Astrocyte (in vitro differentiated cells and primary cell): ENCODE results near the gene SLC22A7. TPM values are rescaled to one million over a fixed set of nuclear protein-coding genes. Genes with fewer than 3 reads are reported as not detected.

ENCODE experiments used
- DNase-seq: peaks from one replicate; pipeline ENCODE4 v3.0.0-alpha.2; 2010; ENCODE audit warnings: low read depth
- FAIRE-seq: peaks from 2 replicates; lab custom pipeline; 2011; peaks lifted over from hg19 to GRCh38; lab: Jason Lieb, UNC
- H2AFZ ChIP-seq: 2 replicates; pipeline ENCODE4 v1.6.0; 2012; ENCODE audit warnings: low read depth, low read length, inconsistent platforms
- H3K27ac ChIP-seq: 2 replicates; pipeline ENCODE4 v1.5.1; 2011; ENCODE audit warnings: low read depth, low read length, inconsistent platforms
- H3K27me3 ChIP-seq: 2 replicates; pipeline ENCODE4 v1.6.0; 2011; ENCODE audit warnings: low read length, inconsistent platforms; ENCODE audit not compliant: insufficient read depth
- H3K36me3 ChIP-seq: 2 replicates; pipeline ENCODE4 v1.5.1; 2011; ENCODE audit warnings: low read length, inconsistent platforms; ENCODE audit not compliant: insufficient read depth
- H3K4me1 ChIP-seq: 2 replicates; pipeline ENCODE4 v1.5.1; 2011; ENCODE audit warnings: low read length, inconsistent platforms; ENCODE audit not compliant: insufficient read depth
- H3K4me2 ChIP-seq: 2 replicates; pipeline ENCODE4 v1.6.0; 2012; ENCODE audit warnings: low read length, inconsistent platforms
- H3K4me3 ChIP-seq: 2 replicates; pipeline ENCODE4 v1.5.1; 2011; ENCODE audit warnings: low read depth, mild to moderate bottlenecking, low read length, inconsistent platforms; ENCODE audit not compliant: insufficient read depth
- H3K79me2 ChIP-seq: 2 replicates; pipeline ENCODE4 v1.6.0; 2012; ENCODE audit warnings: mild to moderate bottlenecking, low read length, inconsistent platforms; ENCODE audit not compliant: insufficient read depth
- H3K9ac ChIP-seq: 2 replicates; pipeline ENCODE4 v1.6.0; 2012; ENCODE audit warnings: mild to moderate bottlenecking, low read length, inconsistent platforms
- H3K9me3 ChIP-seq: 2 replicates; pipeline ENCODE4 v1.5.1; 2012; ENCODE audit warnings: low read depth, mild to moderate bottlenecking, low read length, inconsistent platforms; ENCODE audit not compliant: insufficient read depth
- H4K20me1 ChIP-seq: 2 replicates; pipeline ENCODE4 v1.6.0; 2012; ENCODE audit warnings: low read length, inconsistent platforms; ENCODE audit not compliant: insufficient read depth
- H3K27ac Mint-ChIP-seq: one replicate; pipeline ENCODE4 v1.8.0; 2021; ENCODE audit warnings: mild to moderate bottlenecking, mixed read lengths; ENCODE audit not compliant: unreplicated experiment
- H3K27me3 Mint-ChIP-seq: one replicate; pipeline ENCODE4 v1.8.0; 2021; ENCODE audit warnings: low read depth, mixed read lengths; ENCODE audit not compliant: unreplicated experiment
- H3K36me3 Mint-ChIP-seq: one replicate; pipeline ENCODE4 v1.8.0; 2021; ENCODE audit warnings: low read depth, mixed read lengths; ENCODE audit not compliant: unreplicated experiment
- H3K4me1 Mint-ChIP-seq: one replicate; pipeline ENCODE4 v1.8.0; 2021; ENCODE audit warnings: low read depth, mixed read lengths; ENCODE audit not compliant: unreplicated experiment
- H3K4me3 Mint-ChIP-seq: one replicate; pipeline ENCODE4 v1.8.0; 2021; ENCODE audit warnings: mild to moderate bottlenecking, moderate library complexity, mixed read lengths; ENCODE audit not compliant: unreplicated experiment
- H3K9me3 Mint-ChIP-seq: one replicate; pipeline ENCODE4 v1.8.0; 2021; ENCODE audit warnings: mild to moderate bottlenecking, mixed read lengths; ENCODE audit not compliant: unreplicated experiment
- CTCF ChIP-seq: IDR thresholded peaks from 2 replicates; pipeline ENCODE4 v1.5.1; 2011; ENCODE audit warnings: low read depth, mild to moderate bottlenecking, inconsistent platforms, low read length, moderate library complexity; ENCODE audit not compliant: insufficient read depth
- EZH2 ChIP-seq: IDR thresholded peaks from 2 replicates; pipeline ENCODE4 v1.6.1; 2012; ENCODE audit warnings: mild to moderate bottlenecking, low read length, inconsistent platforms; ENCODE audit not compliant: insufficient read depth
- total RNA-seq: library from RNA; stranded (reverse); gene quantifications from 2 replicates; pipeline ENCODE4 v1.2.1, GENCODE V29; 2021

Gene SLC22A7
- total RNA-seq, 1 donor from 2014 or later = not detected

DNA sequence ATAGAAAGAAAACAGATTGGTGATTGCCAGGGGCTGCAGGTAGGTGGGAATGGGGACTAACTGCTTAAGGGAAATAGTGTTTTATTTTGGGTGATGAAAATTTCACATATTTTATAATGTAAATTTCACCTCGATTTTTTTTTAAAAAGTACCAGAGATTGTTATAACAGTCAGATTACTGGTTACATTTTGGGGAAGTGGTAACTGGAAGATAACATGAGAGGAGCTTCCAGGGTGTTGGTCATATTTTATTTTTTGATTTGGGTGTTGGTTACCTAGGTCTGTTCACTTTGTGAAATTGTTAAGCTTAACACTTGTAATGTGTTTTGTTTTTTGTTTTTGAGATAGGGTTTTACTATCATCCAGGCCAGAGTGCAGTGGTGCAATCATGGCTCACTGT is 27.8 kb downstream of the SLC22A7 start:
- H3K9ac ChIP-seq = no peak overlapping the region
- FAIRE-seq (no peak), DNase-seq (no peak)
- no peaks in the 10 kb centered on the region for H4K20me1 ChIP-seq
- H2AFZ ChIP-seq = no peak overlapping the region
- no peaks in the 10 kb centered on the region for H3K79me2 ChIP-seq
- TF ChIP-seq CTCF (no peak), EZH2 (no peak)
- no peaks in the 10 kb centered on the region for H3K36me3 Mint-ChIP-seq
- H3K4me1 Mint-ChIP-seq = peaks cover 2% of the 10 kb centered on the region
- no peaks in the 10 kb centered on the region for H3K27me3 ChIP-seq
- H3K4me2 ChIP-seq = no peak overlapping the region
- no peak overlapping the region for H3K4me3 Mint-ChIP-seq
- no peak overlapping the region for H3K27ac ChIP-seq
- no peak overlapping the region for H3K27ac Mint-ChIP-seq
- peaks cover 2% of the 10 kb centered on the region for H3K27me3 Mint-ChIP-seq
- H3K4me1 ChIP-seq = no peaks in the 10 kb centered on the region
- H3K9me3 Mint-ChIP-seq = peaks cover 2% of the 10 kb centered on the region
- no peak overlapping the region for H3K4me3 ChIP-seq
- no peaks in the 10 kb centered on the region for H3K36me3 ChIP-seq
- H3K9me3 ChIP-seq = no peaks in the 10 kb centered on the region

GRCh38 chr6:43328528-43328927 is 30.5 kb downstream of the SLC22A7 start:
- peaks cover 2% of the 10 kb centered on the region for H3K4me1 Mint-ChIP-seq
- Histone ChIP-seq H3K79me2 (no peaks in the 10 kb centered on the region), H3K4me3 (no peak overlapping the region), H3K27ac (no peak overlapping the region), H3K9me3 (no peaks in the 10 kb centered on the region), H3K4me1 (no peaks in the 10 kb centered on the region), H3K9ac (no peak overlapping the region), H2AFZ (no peak overlapping the region), H3K36me3 (no peaks in the 10 kb centered on the region), H3K27me3 (no peaks in the 10 kb centered on the region), H3K4me2 (no peak overlapping the region), H4K20me1 (no peaks in the 10 kb centered on the region)
- peaks cover 2% of the 10 kb centered on the region for H3K9me3 Mint-ChIP-seq
- H3K4me3 Mint-ChIP-seq = no peak overlapping the region
- no peak for FAIRE-seq
- H3K27ac Mint-ChIP-seq = no peak overlapping the region
- no peak for DNase-seq
- H3K36me3 Mint-ChIP-seq = no peaks in the 10 kb centered on the region
- TF ChIP-seq CTCF (no peak), EZH2 (no peak)
- no peaks in the 10 kb centered on the region for H3K27me3 Mint-ChIP-seq

DNA sequence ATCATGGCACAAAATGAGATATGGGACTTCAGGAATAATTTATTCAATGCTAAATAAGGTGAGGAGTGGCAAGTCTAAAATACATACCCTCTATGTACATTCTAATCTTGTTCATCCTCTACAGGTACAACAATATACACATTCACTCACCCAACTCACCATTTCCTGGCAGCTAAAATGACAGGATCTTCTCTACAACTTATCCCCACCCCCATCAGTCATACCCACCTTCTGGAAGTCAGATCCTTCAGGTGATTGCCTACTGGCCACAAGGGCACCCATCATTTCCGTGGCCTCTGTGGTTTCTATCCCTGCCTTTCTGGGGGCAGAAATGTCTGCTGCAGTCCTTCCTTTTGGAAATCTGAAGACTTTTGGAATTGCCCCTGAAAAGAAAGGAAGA is 33.4 kb downstream of the SLC22A7 start:
- Histone ChIP-seq H2AFZ (no peak overlapping the region), H3K9me3 (no peaks in the 10 kb centered on the region), H3K36me3 (peaks cover 2% of the 10 kb centered on the region), H3K79me2 (no peaks in the 10 kb centered on the region), H3K9ac (no peak overlapping the region), H4K20me1 (no peaks in the 10 kb centered on the region), H3K4me3 (no peak overlapping the region), H3K4me2 (no peak overlapping the region), H3K4me1 (no peaks in the 10 kb centered on the region), H3K27ac (no peak overlapping the region), H3K27me3 (no peaks in the 10 kb centered on the region)
- H3K36me3 Mint-ChIP-seq = no peaks in the 10 kb centered on the region
- no peak overlapping the region for H3K27ac Mint-ChIP-seq
- H3K4me1 Mint-ChIP-seq = peaks cover 2% of the 10 kb centered on the region
- H3K4me3 Mint-ChIP-seq = no peak overlapping the region
- no peaks in the 10 kb centered on the region for H3K9me3 Mint-ChIP-seq
- no peak for TF ChIP-seq CTCF
- TF ChIP-seq EZH2 = no peak
- FAIRE-seq = no peak
- no peak for DNase-seq
- no peaks in the 10 kb centered on the region for H3K27me3 Mint-ChIP-seq
